Putamen (tissue), 1 donor: ENCODE results near the gene MACF1.

Experiments
- DNase-seq: peaks from one replicate; pipeline ENCODE4 v3.0.0-alpha.2; 2016; ENCODE audit warnings: low spot score

MACF1 gene

GRCh38 chr1:39213511-39214002, 9.1 kb downstream of the MACF1 start:
- no peak for DNase-seq

- DNase-seq, result peak; percentile 89
These were observed 9.7 kb downstream of the MACF1 start for GRCh38 chr1:39214021-39214713.

- no peak for DNase-seq
These were observed 10.2 kb downstream of the MACF1 start for GRCh38 chr1:39214714-39214997.

GRCh38 chr1:39214998-39215873, 10.7 kb downstream of the MACF1 start:
- no peak for DNase-seq

GRCh38 chr1:39216771-39217170, 12.3 kb downstream of the MACF1 start:
- no peak for DNase-seq

- no peak for DNase-seq
These were observed 16.7 kb downstream of the MACF1 start for GRCh38 chr1:39220891-39221870.

- no peak for DNase-seq
These were observed 19.9 kb downstream of the MACF1 start for GRCh38 chr1:39224295-39224829.

GRCh38 chr1:39226836-39227235, 22.3 kb downstream of the MACF1 start:
- no peak for DNase-seq

GRCh38 chr1:39228252-39228651, 23.8 kb downstream of the MACF1 start:
- DNase-seq, result no peak

GRCh38 chr1:39229504-39229903, 25.0 kb downstream of the MACF1 start:
- no peak for DNase-seq

- DNase-seq, result no peak
These were observed 26.0 kb downstream of the MACF1 start for GRCh38 chr1:39230261-39231190.

GRCh38 chr1:39236971-39237370, 32.5 kb downstream of the MACF1 start:
- no peak for DNase-seq

- peak; percentile 88 for DNase-seq
These were observed 34.0 kb downstream of the MACF1 start for GRCh38 chr1:39238476-39238875.

GRCh38 chr1:39239968-39240367, 35.5 kb downstream of the MACF1 start:
- no peak for DNase-seq

GRCh38 chr1:39243302-39243701, 38.8 kb downstream of the MACF1 start:
- DNase-seq, result no peak

- no peak for DNase-seq
These were observed 46.2 kb downstream of the MACF1 start for GRCh38 chr1:39250460-39251240.

- no peak for DNase-seq
These were observed 50.7 kb downstream of the MACF1 start for GRCh38 chr1:39255222-39255621.

GRCh38 chr1:39258146-39258924, 53.8 kb downstream of the MACF1 start:
- peak; percentile 78 for DNase-seq

- DNase-seq, result no peak
These were observed 54.4 kb downstream of the MACF1 start for GRCh38 chr1:39258925-39259244.
